LNCAP (cell line): ENCODE measurements around the gene ADCY10.
A peak's percentile ranks its signal among the peaks of the same experiment; 100 is the strongest.

Experiments
- TF ChIP-seq, protein P1 (sequence below): fragments of 450-650 bp; IDR thresholded peaks from 2 replicates; pipeline ENCODE4 v1.5.1; 2017; ENCODE audit warnings: mild to moderate bottlenecking

Gene ADCY10

DNA sequence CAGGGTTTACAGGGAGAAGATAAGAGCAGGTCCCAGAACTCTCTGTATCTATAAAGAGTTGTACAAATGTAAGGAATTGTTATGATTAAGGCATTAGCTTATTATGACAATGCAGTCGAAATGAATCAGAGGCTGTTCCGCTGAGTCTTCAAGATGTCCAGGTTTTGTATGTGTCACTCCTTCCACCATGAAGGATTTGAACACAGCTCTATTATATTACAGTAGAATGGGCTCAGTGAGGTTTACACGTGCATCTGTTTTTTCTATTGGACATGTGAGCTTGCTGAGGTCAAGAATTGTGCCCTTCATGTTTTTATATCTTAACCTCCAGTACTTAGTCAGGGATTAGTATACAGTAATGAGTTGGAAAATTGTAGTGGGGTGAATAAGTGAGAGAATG, 105.8 kb downstream of the ADCY10 start:
- TF ChIP-seq, protein P1, sequence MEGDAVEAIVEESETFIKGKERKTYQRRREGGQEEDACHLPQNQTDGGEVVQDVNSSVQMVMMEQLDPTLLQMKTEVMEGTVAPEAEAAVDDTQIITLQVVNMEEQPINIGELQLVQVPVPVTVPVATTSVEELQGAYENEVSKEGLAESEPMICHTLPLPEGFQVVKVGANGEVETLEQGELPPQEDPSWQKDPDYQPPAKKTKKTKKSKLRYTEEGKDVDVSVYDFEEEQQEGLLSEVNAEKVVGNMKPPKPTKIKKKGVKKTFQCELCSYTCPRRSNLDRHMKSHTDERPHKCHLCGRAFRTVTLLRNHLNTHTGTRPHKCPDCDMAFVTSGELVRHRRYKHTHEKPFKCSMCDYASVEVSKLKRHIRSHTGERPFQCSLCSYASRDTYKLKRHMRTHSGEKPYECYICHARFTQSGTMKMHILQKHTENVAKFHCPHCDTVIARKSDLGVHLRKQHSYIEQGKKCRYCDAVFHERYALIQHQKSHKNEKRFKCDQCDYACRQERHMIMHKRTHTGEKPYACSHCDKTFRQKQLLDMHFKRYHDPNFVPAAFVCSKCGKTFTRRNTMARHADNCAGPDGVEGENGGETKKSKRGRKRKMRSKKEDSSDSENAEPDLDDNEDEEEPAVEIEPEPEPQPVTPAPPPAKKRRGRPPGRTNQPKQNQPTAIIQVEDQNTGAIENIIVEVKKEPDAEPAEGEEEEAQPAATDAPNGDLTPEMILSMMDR, result no peak

DNA sequence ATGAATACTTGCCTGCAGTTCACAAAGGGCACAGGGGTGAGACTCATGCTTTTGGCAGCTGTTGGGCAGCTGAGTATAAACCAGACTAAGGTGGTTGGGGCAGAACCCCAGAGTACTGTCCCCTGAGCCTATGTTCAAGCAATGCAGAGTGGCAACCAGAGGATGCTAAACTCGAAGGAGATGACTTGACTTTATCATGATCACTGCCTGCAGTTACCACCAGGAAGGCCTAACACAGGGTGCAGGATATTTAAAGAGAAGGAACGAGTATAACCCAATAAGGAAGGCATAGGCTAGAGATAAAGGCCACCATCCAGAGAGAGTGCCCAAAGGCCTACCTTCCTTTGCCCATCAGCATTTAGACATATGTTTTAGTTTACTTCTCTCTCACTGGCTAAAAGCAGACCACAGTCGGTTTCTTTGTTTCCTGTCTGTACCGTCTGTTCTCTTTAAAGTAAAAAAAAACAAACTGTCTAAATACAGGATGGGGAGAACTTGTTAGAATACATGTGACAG, 108.8 kb downstream of the ADCY10 start:
- TF ChIP-seq, protein P1, result no peak

DNA sequence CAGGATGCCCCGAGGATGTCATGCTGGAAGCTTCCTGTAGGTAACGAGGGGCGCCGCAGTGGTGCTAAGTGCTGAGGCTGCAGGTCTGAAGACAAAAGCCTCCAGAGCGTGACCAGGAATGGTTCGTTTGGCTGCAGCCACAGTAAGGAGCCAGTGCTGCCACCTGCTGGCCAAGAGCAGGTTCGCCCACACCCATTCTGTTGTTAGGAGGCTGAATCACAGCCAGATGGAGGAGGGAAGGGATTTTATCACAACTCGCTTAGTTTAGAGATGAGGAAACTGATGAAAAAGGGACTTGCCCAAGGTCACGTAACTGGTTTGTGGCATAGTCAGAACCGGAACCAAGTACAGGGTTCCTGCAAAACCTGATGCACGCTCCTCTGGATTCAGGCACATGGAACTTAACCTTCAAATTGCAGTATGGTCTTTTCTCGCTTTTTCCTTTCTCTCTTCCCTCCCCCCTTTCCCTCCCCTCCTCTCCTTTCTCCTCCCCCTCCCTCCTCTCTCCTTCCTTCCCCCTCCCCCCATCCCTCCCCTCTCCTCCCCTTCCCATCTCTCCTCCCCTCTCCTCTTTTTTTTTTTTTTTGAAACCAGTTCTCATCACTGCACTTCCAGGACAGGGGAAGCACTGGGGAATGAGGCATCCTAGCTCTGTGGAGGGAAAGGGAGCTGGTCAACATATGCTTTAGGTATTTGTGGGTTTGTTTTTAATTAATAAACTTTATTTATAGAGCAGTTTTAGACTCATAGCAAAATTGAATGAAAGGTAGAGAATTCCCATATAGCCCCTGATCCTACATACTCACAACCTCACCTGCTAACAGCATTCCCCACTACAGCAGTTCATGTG, 110.4 kb downstream of the ADCY10 start:
- TF ChIP-seq, protein P1, result peak; percentile 99

DNA sequence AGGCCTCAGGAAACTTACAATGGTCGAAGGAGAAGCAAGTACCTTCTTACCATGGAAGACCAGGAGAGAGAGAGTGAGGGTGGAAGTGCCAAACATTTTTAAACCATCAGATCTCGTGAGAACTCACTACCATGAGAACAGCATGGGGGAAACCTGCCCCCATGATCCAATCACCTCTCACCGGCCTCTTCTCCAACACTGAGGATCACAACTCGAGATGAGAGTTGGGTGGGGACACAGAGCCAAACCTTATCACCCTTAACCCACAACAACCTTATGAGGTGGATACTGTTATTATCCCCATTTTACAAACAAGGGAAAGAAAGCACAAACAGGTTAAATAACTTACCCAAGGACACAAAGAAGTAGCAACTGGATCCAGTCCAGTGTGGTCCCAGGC, 111.7 kb downstream of the ADCY10 start:
- TF ChIP-seq, protein P1, result no peak

DNA sequence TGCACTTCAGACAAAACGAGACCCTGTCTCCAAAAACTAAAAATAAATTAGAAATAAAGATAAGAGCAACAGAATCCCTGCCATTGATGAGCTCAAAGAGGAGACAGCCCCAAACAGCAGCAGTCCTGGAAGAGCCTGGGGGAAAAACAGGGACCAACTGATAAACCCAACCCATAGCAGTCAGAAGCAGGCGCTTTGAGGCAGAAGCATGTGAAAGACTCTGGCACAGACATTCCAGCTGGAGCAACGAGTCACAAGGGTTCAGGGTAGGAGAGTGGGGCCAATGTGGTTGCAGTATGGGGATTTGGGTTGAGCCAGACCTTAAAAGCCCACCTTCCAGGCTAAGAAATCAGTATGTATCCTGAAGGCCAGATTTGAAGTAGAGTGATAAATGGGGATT, 113.7 kb downstream of the ADCY10 start:
- TF ChIP-seq, protein P1, result no peak

DNA sequence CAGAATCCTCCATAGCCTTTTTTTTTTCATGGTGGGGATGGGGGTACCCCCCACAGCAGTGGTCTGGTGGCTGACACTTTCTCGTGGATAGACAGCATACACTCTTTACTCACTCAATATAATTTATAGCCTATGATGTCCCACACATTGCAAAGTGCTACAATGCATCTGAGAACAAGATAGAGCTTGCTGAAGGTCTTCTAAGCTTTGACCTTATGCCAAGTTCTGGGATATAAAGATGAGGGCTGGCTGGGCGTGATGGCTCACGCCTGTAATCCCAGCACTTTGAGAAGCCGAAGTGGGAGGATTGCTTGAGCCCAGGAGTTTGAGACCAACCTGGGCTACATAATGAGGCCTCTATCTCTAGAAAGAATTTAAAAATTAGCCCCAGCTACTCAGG, 114.2 kb downstream of the ADCY10 start:
- TF ChIP-seq, protein P1, result no peak

DNA sequence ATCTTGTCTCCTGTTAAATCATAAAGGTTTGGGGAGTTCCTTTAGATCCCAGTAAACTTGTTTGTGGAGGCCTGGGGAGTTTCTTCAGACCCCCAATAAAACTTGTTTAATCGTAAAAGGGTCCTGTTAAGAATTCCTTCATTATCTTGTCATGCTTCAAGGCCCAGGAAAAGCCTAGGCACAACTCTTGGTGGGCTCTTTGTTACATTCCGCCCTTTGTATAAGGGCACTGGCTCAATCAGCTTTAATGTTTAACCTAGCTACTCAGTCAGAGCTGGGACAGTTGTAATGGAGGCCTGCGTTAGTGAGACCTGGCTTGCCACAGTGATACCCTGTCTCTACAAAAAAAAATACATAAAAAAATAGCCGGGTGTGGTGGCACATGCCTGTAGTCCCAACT, 115.0 kb downstream of the ADCY10 start:
- TF ChIP-seq, protein P1, result no peak
